ENCODE measurements around the gene RAB11FIP4.

GRCh38 chr17:31541559-31541958 is 150.1 kb downstream of the RAB11FIP4 start:
- TF ChIP-seq EZH2 (IDR thresholded peaks at IDR 0.05) = no peak
- no peak for TF ChIP-seq CTCF (IDR thresholded peaks at IDR 0.05)

All from neural progenitor cell (in vitro differentiated cells).